ENCODE results near the gene LIPN.

DNA sequence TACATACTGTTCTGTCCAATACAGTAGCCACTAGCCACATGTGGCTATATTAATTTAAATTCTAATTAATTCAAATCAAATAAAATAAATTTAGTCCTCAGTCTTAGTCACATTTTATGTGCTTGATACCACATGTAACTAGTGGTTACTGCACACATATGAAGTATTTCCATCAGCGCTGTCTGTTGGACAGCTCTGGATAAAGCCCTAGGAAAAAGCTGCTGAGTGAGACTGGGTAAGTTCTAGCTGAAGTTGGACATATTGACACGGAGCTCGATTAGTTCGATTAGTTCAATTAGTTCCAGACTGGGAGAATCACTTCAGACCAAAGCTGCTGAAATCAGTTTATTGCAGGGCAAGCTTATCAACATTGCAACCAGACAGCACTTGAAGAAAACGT is 27.6 kb downstream of the LIPN start:
- TF ChIP-seq, protein P1, sequence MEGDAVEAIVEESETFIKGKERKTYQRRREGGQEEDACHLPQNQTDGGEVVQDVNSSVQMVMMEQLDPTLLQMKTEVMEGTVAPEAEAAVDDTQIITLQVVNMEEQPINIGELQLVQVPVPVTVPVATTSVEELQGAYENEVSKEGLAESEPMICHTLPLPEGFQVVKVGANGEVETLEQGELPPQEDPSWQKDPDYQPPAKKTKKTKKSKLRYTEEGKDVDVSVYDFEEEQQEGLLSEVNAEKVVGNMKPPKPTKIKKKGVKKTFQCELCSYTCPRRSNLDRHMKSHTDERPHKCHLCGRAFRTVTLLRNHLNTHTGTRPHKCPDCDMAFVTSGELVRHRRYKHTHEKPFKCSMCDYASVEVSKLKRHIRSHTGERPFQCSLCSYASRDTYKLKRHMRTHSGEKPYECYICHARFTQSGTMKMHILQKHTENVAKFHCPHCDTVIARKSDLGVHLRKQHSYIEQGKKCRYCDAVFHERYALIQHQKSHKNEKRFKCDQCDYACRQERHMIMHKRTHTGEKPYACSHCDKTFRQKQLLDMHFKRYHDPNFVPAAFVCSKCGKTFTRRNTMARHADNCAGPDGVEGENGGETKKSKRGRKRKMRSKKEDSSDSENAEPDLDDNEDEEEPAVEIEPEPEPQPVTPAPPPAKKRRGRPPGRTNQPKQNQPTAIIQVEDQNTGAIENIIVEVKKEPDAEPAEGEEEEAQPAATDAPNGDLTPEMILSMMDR (IDR thresholded peaks at IDR 0.05; ENCODE audit: low read depth, low read length) = no peak
- TF ChIP-seq EZH2phosphoT487 (IDR thresholded peaks at IDR 0.05; ENCODE audit: low read depth) = no peak

All from OCI-LY3 (cell line).